Measurements from ENCODE around the gene MDH1. TPM values are rescaled to one million over a fixed set of nuclear protein-coding genes. Genes with fewer than 3 reads are reported as not detected.

The MDH1 gene
- total RNA-seq, 1 experiment from 2014 or later: 407 TPM

GRCh38 chr2:63632382-63632781, 43.6 kb downstream of the MDH1 start:
- DNase-seq (ENCODE audit: low spot score): no peak

GRCh38 chr2:63639344-63639743, 50.6 kb downstream of the MDH1 start:
- no peak for DNase-seq (ENCODE audit: low spot score)

GRCh38 chr2:63642946-63643345, 54.2 kb downstream of the MDH1 start:
- no peak for DNase-seq (ENCODE audit: low spot score)

DNA sequence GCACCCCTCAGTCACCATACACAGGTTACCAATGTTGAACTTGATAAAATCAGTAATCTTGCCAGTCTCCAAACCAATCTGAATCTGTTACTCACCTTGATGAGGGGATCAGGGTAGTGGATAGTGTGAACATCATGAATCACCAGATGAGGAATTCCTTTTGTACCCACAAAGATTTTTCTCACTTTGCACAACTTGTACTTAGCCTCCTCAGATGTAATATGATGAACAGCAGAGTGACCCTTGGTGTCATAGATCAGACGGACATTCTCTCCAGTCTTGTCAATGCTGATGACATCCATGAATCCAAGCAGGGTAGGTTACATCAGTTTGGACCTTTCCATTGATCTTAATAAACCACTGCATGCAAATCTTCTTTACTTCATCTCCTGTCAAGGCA, 54.7 kb downstream of the MDH1 start:
- no peak for DNase-seq (ENCODE audit: low spot score)

- DNase-seq (ENCODE audit: low spot score): no peak
Measured at GRCh38 chr2:63648632-63649031, 59.9 kb downstream of the MDH1 start.

DNA sequence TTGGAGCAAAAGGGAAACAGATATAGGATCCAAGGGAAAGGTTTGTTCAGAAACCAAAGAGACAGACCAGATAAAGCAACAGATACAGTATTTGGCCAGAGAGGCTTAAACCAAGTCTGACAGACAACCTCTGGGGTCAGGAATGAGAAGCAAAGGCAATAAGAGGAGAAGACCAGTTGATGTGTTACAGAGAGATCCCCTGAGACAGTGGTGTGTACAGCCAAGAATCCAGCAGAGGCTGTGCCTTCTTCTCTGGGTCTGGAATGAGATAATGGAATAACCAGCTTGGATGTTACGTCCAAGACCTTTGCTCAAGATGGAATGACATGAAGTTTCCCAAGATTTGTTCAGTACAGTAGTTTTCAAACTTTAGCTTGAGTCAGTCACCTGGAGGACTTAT, 61.1 kb downstream of the MDH1 start:
- no peak for DNase-seq (ENCODE audit: low spot score)

- no peak for DNase-seq (ENCODE audit: low spot score)
Measured at GRCh38 chr2:63650756-63651155, 62.0 kb downstream of the MDH1 start.

DNA sequence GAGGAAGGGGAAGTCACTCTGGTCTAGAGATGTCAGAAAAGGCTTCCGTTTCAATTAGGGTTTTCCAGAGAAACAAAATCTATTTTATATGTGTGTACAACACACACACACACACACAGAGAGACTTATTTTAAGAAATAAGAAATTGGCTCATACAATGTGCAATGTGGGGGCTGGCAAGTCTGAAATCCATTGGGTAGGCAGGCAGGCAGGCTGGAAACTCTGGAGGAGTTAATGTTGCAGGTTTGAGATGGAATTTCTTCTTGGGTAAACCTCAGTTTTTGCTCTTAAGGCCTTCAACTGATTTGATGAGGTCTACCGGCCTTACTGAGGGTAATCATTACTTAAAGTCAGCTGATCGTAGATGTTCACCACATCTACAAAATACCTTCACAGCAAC, 62.6 kb downstream of the MDH1 start:
- no peak for DNase-seq (ENCODE audit: low spot score)

- no peak for DNase-seq (ENCODE audit: low spot score)
Measured at GRCh38 chr2:63651861-63652651, 63.3 kb downstream of the MDH1 start.

DNA sequence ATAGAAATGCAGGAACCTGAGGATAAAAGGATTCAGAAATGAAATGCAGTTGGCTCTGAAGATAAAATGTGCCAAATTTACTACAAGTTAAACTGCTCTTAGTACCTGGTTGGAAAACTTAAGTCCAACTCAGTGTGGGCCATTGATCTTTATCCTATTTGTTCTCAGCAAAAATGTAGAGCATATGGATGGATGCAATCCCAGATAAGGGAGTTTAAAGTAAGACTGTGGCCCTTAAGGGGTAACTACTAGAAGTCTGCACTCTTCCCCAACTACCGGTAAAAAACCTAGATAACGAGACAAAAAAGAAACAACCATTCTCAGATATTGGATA, 63.9 kb downstream of the MDH1 start:
- no peak for DNase-seq (ENCODE audit: low spot score)

- DNase-seq (ENCODE audit: low spot score): no peak
Measured at GRCh38 chr2:63654959-63655358, 66.2 kb downstream of the MDH1 start.

Other genes starting within 250 kb of the MDH1 start
- gene WDPCP, start 486 bp upstream of the MDH1 start, total RNA-seq (2014; rRNA removed; shearing (Covaris generic)): 3.7 and 4.6 TPM in 2 replicates

All from H4 (cell line).